Measurements from ENCODE around the gene KLK14. TPM values are rescaled to one million over a fixed set of nuclear protein-coding genes. Genes with fewer than 3 reads are reported as not detected.

KLK14 gene
- total RNA-seq, 1 donor from 2014 or later = not detected

- no peaks in the 10 kb centered on the region for H3K9me3 ChIP-seq
Observed at GRCh38 chr19:51084505-51084904, 1.8 kb upstream of the KLK14 start.

GRCh38 chr19:51083783-51084182, 1.1 kb upstream of the KLK14 start:
- H3K36me3 ChIP-seq = no peaks in the 10 kb centered on the region

More at GRCh38 chr19:51084505-51084904, 1.8 kb upstream of the KLK14 start:
- H3K4me1 ChIP-seq = no peaks in the 10 kb centered on the region
- H3K36me3 ChIP-seq = no peaks in the 10 kb centered on the region
- H3K27me3 ChIP-seq = no peaks in the 10 kb centered on the region
- no peak for DNase-seq (ENCODE audit: low spot score in 2 of 2)
- intact Hi-C loops (cut with DNase I) = no loop called here
- H3K27ac ChIP-seq = no peak overlapping the region
- H3K4me3 ChIP-seq = no peak overlapping the region
- TF ChIP-seq CTCF (IDR thresholded peaks at IDR 0.05) = no peak

GRCh38 chr19:51083181-51083580, 494 bp upstream of the KLK14 start:
- no peak overlapping the region for H3K27ac ChIP-seq
- no peaks in the 10 kb centered on the region for H3K36me3 ChIP-seq
- no peak for TF ChIP-seq CTCF (IDR thresholded peaks at IDR 0.05)
- H3K9me3 ChIP-seq = no peaks in the 10 kb centered on the region
- H3K4me1 ChIP-seq = no peaks in the 10 kb centered on the region
- no peak overlapping the region for H3K4me3 ChIP-seq
- H3K27me3 ChIP-seq = no peaks in the 10 kb centered on the region
- no peak for DNase-seq (ENCODE audit: low spot score in 2 of 2)
- intact Hi-C loops (cut with DNase I) = no loop called here

More at GRCh38 chr19:51083783-51084182, 1.1 kb upstream of the KLK14 start:
- Histone ChIP-seq H3K9me3 (no peaks in the 10 kb centered on the region), H3K4me3 (no peak overlapping the region), H3K27ac (no peak overlapping the region), H3K4me1 (no peaks in the 10 kb centered on the region), H3K27me3 (no peaks in the 10 kb centered on the region)
- intact Hi-C loops (cut with DNase I) = no loop called here
- TF ChIP-seq CTCF (IDR thresholded peaks at IDR 0.05) = no peak
- DNase-seq (ENCODE audit: low spot score in 2 of 2) = no peak

- Histone ChIP-seq H3K4me3 (no peak overlapping the region), H3K9me3 (no peaks in the 10 kb centered on the region), H3K36me3 (no peaks in the 10 kb centered on the region), H3K27me3 (no peaks in the 10 kb centered on the region), H3K27ac (no peak overlapping the region), H3K4me1 (no peaks in the 10 kb centered on the region)
- no peak for TF ChIP-seq CTCF (IDR thresholded peaks at IDR 0.05)
- DNase-seq (ENCODE audit: low spot score in 2 of 2) = no peak
- intact Hi-C loops (cut with DNase I) = no loop called here
Observed at GRCh38 chr19:51081476-51081875, 1.2 kb downstream of the KLK14 start.

- H3K4me3 ChIP-seq = no peak overlapping the region
- no peaks in the 10 kb centered on the region for H3K27me3 ChIP-seq
- H3K9me3 ChIP-seq = no peaks in the 10 kb centered on the region
- intact Hi-C loops (cut with DNase I) = no loop called here
- H3K36me3 ChIP-seq = no peaks in the 10 kb centered on the region
- no peaks in the 10 kb centered on the region for H3K4me1 ChIP-seq
- no peak overlapping the region for H3K27ac ChIP-seq
- no peak for TF ChIP-seq CTCF (IDR thresholded peaks at IDR 0.05)
- no peak for DNase-seq (ENCODE audit: low spot score in 2 of 2)
Observed at GRCh38 chr19:51079481-51080110, 3.1 kb downstream of the KLK14 start.

- intact Hi-C loops (cut with DNase I) = no loop called here
- Histone ChIP-seq H3K27me3 (no peaks in the 10 kb centered on the region), H3K9me3 (peaks cover 0 to 6% of the 10 kb centered on the region in 2 donors), H3K36me3 (no peaks in the 10 kb centered on the region), H3K4me1 (no peaks in the 10 kb centered on the region), H3K27ac (no peak overlapping the region), H3K4me3 (no peak overlapping the region)
- no peak for DNase-seq (ENCODE audit: low spot score in 2 of 2)
- TF ChIP-seq CTCF (IDR thresholded peaks at IDR 0.05) = no peak
Observed at GRCh38 chr19:51078731-51079130, 4.0 kb downstream of the KLK14 start.

All from ascending aorta (tissue), 2 donors.